Epithelial cell of esophagus (primary cell): ENCODE data around the gene TMPRSS4.
A peak's percentile ranks its signal among the peaks of the same experiment; 100 is the strongest.

ENCODE experiments used
- DNase-seq: peaks from one replicate; pipeline ENCODE4 v3.0.0; 2010; ENCODE audit warnings: low read depth
- H3K4me3 ChIP-seq: 2 replicates; pipeline ENCODE4 v1.5.1; 2011; ENCODE audit warnings: mild to moderate bottlenecking, low read length, control low read depth
- TF ChIP-seq, protein P1 (sequence below): IDR thresholded peaks from 2 replicates; pipeline ENCODE4 v1.5.1; 2011; ENCODE audit warnings: low read depth, mild to moderate bottlenecking, low read length, control low read depth, inconsistent platforms; ENCODE audit not compliant: insufficient read depth; ENCODE audit errors: missing control alignments

The TMPRSS4 gene, protein sequence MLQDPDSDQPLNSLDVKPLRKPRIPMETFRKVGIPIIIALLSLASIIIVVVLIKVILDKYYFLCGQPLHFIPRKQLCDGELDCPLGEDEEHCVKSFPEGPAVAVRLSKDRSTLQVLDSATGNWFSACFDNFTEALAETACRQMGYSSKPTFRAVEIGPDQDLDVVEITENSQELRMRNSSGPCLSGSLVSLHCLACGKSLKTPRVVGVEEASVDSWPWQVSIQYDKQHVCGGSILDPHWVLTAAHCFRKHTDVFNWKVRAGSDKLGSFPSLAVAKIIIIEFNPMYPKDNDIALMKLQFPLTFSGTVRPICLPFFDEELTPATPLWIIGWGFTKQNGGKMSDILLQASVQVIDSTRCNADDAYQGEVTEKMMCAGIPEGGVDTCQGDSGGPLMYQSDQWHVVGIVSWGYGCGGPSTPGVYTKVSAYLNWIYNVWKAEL

DNA sequence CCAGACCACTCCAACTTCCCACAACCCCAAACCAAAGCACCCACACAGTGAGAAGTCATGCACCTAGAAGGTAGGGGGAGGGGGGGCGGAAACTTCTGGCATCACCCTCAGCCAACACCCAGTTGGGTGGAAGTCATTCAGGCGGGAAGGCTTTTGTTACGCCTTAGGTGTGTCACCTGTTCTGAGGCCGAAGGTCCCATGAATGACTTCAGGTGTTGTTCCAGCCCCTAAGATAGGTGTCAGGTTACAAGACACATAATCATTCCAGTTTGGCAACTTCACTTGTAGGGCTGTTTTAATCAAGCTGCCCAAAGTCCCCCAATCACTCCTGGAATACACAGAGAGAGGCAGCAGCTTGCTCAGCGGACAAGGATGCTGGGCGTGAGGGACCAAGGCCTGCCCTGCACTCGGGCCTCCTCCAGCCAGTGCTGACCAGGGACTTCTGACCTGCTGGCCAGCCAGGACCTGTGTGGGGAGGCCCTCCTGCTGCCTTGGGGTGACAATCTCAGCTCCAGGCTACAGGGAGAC is at the start of gene TMPRSS4:
TMPRSS4 (plus strand) TSS at position 325 of the 528 bp plus-strand sequence. CDS start 225 bp downstream, outside the sequence.
- peak; percentile 94 for DNase-seq
- TF ChIP-seq, protein P1, sequence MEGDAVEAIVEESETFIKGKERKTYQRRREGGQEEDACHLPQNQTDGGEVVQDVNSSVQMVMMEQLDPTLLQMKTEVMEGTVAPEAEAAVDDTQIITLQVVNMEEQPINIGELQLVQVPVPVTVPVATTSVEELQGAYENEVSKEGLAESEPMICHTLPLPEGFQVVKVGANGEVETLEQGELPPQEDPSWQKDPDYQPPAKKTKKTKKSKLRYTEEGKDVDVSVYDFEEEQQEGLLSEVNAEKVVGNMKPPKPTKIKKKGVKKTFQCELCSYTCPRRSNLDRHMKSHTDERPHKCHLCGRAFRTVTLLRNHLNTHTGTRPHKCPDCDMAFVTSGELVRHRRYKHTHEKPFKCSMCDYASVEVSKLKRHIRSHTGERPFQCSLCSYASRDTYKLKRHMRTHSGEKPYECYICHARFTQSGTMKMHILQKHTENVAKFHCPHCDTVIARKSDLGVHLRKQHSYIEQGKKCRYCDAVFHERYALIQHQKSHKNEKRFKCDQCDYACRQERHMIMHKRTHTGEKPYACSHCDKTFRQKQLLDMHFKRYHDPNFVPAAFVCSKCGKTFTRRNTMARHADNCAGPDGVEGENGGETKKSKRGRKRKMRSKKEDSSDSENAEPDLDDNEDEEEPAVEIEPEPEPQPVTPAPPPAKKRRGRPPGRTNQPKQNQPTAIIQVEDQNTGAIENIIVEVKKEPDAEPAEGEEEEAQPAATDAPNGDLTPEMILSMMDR: no peak

DNA sequence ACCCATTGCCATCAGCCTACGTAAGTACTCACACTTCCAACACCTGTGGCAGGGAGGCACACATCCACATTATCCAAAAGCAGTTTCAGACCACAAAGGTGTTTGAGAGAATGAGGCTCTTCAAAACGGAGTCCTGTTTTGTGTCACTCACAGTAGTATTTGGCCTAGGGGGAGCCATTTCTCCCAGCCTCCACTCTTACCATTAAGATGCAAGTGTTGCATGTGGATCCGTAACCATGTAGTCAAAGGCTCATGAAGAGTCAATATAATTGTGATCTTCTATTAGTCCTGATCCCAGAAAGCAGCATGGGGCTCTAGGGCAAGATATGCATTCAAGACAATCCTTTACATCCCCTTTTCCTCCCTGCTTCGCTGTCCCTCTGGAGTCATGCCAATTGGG is 49.2 kb upstream of the TMPRSS4 start:
- no peak for DNase-seq
- H3K4me3 ChIP-seq: no peak overlapping the region
- TF ChIP-seq, protein P1: no peak

More for the DNA sequence above, at the start of gene TMPRSS4:
- H3K4me3 ChIP-seq: peak within 1 kb of the TSS; percentile 45

DNA sequence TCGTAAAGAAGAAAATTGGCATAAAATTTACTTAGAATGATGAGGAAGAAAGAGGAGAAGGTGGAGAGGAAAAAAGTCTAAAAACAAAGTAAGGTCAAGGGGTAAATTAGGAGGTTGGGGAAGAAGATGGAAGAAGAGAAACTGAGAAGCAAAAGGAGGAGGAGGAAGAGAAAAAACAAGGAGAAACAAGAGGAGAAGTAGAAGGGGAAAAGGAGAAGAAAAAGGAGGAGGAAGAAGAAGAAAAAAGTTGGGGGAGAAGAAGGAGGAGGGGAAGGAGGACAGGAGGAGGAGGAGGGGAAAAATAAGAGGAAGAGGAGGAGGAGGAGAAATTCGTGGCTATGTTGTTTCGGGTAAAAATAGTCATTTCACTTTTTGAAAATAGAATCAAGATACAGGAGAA is 48.3 kb upstream of the TMPRSS4 start:
- no peak overlapping the region for H3K4me3 ChIP-seq
- TF ChIP-seq, protein P1: no peak
- no peak for DNase-seq

DNA sequence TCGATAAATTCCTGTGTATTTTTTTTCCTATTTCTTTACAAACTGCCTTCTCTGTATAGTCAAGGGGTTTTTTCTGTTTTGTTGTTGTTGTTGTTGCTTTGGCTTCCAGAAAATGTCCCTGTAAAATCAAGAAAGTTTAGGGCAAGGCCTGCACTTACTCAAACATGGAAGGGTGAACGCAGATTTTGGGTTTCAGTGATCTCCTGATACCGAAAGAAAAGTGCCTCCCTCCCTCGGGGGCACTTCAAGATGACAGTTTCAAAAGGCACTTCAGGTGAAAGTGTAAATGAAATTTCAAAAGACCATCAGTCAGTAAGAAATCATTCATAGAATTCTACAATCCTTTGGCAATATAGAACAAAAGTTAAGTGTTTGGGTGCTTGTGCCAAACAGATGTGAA is 43.4 kb upstream of the TMPRSS4 start:
- no peak for DNase-seq
- TF ChIP-seq, protein P1: no peak
- no peak overlapping the region for H3K4me3 ChIP-seq

DNA sequence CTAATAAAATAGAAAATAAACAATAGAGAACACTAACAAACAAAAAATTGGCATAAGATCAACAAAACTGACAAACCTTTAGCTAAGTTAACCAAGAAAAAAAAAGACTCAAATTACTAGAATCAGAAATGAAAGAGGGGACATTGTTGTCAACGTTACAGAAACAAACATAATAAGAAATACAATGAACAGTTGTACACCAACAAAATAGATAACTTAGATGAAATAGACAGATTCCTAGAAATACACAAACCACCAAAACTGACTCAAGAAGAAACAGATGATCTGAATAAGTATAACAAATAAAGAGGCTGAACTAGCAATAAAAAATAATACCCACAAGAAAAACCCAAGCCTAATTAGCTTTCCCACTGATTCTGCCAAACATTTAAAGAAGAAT is 34.7 kb upstream of the TMPRSS4 start:
- no peak overlapping the region for H3K4me3 ChIP-seq
- TF ChIP-seq, protein P1: no peak
- DNase-seq: no peak

DNA sequence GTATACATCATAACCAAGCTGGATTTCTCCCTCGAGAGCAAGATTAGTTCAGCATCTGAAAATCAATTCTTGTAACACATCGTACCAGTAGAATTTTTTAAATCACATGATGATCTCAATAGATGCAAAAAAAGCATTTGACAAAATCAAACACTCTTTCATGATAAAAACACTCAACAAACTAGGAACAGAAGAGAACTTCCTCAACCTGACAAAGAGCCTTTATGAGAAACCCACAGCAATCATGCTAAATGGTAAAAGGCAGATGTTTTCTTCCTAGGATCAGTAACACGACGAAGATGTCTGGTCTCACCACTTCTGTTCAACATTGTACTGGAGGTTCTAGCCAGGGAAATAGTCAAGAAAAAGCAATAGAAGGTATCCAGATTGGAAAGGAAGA is 34.1 kb upstream of the TMPRSS4 start:
- DNase-seq: no peak
- H3K4me3 ChIP-seq: no peak overlapping the region
- TF ChIP-seq, protein P1: no peak
